Measurements from ENCODE around the gene ATG9B.

GRCh38 chr7:150997817-150998216, 26.5 kb downstream of the ATG9B start:
- TF ChIP-seq, protein P1, sequence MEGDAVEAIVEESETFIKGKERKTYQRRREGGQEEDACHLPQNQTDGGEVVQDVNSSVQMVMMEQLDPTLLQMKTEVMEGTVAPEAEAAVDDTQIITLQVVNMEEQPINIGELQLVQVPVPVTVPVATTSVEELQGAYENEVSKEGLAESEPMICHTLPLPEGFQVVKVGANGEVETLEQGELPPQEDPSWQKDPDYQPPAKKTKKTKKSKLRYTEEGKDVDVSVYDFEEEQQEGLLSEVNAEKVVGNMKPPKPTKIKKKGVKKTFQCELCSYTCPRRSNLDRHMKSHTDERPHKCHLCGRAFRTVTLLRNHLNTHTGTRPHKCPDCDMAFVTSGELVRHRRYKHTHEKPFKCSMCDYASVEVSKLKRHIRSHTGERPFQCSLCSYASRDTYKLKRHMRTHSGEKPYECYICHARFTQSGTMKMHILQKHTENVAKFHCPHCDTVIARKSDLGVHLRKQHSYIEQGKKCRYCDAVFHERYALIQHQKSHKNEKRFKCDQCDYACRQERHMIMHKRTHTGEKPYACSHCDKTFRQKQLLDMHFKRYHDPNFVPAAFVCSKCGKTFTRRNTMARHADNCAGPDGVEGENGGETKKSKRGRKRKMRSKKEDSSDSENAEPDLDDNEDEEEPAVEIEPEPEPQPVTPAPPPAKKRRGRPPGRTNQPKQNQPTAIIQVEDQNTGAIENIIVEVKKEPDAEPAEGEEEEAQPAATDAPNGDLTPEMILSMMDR (conservative IDR thresholded peaks at IDR 0.05 in 1 of 2, IDR thresholded peaks at IDR 0.05 in 1 of 2; ENCODE audit: low read depth in 1 of 2, low read length in 2 of 2), result no peak
- no peak for TF ChIP-seq EZH2 (IDR thresholded peaks at IDR 0.05; ENCODE audit: low read length, missing control alignments)

All from fibroblast of lung (primary cell).